SHP77 treated with DMSO at 0.1 percent for 48 hours (cell line): ENCODE data around the gene ASGR2.
"Not testable (repeated sequence)": the region's sequence is repeated elsewhere in the genome, so short reads cannot be mapped to it uniquely, and the experiment has no call there.

ENCODE experiments used
- DNase-seq: peaks from one replicate; lab custom pipeline; 2025; lab: John Stamatoyannopoulos, UW

Gene ASGR2, protein sequence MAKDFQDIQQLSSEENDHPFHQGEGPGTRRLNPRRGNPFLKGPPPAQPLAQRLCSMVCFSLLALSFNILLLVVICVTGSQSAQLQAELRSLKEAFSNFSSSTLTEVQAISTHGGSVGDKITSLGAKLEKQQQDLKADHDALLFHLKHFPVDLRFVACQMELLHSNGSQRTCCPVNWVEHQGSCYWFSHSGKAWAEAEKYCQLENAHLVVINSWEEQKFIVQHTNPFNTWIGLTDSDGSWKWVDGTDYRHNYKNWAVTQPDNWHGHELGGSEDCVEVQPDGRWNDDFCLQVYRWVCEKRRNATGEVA

GRCh38 chr17:7114241-7114874 is at the start of gene ASGR2:
Gene ASGR2 (minus strand): TSS chr17:7114822. CDS start chr17:7114240, 582 bp downstream.
- no peak for DNase-seq

DNA sequence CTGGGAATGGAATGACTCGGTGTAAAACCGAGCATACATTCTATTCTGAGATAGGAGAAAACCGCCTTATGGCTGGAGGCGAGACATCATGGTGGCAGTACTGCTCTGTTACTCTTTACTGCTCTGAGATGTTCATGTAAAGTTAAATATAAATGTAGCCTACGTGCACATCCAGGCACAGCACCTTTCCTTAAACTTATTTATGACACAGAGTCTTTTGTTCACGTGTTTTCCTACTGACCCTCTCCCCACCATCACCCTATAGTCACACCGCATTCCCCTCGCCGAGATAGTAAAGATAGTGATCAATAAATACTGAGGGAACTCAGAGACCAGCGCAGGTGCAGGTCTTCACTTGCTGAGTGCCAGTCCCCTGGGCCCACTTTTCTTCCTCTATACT is 44.9 kb upstream of the ASGR2 start:
- DNase-seq, result not testable (repeated sequence)

DNA sequence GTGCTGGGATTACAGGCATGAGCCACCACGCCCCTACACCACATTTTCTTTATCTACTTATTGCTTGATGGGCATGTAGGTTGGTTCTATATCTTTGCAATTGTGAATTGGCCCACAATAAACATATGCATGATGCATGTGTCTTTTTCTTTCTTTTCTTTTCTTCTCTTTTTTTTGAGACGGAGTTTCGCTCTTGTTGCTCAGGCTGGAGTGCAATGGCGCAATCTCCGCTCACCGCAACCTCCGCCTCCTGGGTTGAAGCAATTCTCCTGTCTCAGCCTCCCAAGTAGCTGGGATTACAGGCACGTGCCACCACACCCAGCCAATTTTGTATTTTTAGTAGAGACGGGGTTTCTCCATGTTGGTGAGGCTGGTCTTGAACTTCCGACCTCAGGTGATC is 43.8 kb upstream of the ASGR2 start:
- not testable (repeated sequence) for DNase-seq

- DNase-seq, result no peak
Measured at GRCh38 chr17:7156342-7156940, 41.8 kb upstream of the ASGR2 start.

- no peak for DNase-seq
Measured at GRCh38 chr17:7147772-7148171, 33.1 kb upstream of the ASGR2 start.

DNA sequence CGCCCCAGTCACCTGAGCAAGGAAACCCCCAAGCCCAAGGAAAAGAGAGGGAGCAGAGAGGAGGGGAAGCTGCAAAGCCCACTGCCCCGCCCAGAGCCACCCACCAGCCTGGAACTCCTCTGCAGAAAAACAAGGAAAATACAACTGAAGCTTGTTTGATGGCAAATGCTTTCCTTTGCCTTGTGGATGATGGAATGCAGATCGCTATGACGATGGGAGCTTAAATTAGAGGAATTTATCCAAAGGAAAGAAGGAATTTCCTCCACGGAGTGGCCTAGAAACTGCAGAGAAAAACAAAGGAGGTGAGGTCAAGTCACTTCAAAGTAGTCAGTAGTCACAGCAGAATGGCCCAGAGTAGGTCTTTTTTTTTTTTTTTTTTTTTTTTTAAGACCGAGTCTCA is 31.5 kb upstream of the ASGR2 start:
- no peak for DNase-seq

DNA sequence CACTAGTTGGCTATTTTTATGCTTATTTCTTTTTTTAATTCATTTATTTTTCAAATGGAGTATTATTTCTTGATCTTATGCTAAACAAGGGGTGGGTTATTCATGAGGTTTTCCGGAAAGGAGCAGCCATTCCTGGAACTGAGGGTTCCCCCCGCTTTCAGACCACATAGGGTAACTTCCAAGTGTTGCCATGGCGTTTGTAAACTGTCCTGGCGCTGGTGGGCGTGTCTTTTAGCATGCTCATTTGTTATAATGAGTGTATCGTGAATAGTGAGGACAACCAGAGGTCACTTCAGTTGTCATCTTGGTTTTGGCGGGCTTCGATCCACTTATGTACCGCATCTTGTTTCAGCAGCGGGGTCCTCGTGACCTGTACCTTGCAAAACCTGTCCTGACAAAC is 29.6 kb upstream of the ASGR2 start:
- no peak for DNase-seq

GRCh38 chr17:7141824-7142223 is 27.2 kb upstream of the ASGR2 start:
- DNase-seq, result no peak

DNA sequence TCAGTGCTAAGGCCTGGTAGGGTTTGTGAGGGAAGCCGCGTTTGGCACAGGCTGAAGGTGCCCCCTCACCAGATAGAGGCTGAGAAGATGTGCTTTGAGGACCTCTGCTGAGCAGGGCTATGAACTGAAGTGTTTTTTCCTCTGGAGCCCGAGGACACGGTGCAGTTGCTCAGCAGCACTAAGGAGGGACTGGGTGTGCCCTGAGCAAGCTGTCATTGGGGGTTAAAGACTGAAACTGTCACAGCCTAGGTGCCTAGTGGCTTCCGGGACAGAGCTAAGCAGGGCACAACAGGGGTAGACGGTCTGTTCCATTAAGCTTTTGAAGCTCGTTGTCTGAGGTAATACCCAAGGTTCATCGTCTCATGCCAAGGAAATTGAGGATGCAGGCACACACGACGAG is 24.8 kb upstream of the ASGR2 start:
- no peak for DNase-seq

GRCh38 chr17:7138800-7139381 is 24.3 kb upstream of the ASGR2 start:
- no peak for DNase-seq

- no peak for DNase-seq
Measured at GRCh38 chr17:7137171-7137943, 22.7 kb upstream of the ASGR2 start.

DNA sequence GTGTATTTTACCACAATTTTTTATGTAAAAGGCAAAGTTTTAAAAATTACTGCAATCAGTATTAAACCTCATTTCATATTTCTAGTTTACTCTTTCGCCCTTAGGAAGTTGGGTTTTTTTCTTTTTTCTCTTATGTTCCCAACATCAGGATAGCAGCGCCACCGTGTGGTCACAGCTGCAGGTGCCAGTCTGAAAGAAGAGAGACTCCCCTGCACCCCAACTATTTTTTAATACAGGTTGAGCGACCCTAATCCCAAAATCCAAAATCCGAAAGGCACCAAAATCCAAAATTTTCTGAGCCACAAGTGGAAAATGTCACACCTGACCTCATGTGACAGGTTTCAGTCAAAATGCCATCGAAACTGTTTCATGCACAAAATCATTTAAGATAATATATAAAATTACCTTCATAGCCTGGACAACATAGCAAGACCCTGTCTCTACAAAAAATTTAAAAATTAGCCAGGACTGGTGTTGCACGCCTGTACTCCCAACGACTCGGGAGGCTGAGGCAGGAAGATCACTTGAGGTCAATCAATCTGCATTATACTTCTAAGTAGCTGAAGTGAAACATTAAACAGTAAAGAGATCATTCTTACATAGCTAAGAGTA is 21.8 kb upstream of the ASGR2 start:
- DNase-seq, result peak; percentile 17

GRCh38 chr17:7133916-7134315 is 19.3 kb upstream of the ASGR2 start:
- DNase-seq, result no peak

DNA sequence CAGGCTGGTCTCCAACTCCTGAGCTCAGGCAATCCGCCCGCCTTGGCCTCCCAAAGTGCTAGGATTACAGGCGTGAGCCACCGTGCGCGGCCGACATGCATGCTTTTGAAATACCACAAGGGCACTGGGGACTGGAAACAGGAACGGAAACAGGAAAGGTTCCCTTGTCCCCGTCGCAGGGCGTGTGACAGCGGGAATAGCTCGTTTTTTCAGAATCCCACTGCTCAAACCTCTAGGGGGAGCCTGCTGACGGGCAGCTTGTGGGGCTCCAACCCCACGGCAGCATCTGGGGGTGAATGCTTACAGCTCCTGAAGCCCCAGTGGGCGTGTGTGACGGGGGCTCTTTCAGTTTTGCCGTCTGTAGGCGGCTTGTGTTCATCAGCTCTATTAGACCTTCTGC is 18.8 kb upstream of the ASGR2 start:
- DNase-seq, result peak; percentile 4

GRCh38 chr17:7132511-7133094 is 18.0 kb upstream of the ASGR2 start:
- no peak for DNase-seq

DNA sequence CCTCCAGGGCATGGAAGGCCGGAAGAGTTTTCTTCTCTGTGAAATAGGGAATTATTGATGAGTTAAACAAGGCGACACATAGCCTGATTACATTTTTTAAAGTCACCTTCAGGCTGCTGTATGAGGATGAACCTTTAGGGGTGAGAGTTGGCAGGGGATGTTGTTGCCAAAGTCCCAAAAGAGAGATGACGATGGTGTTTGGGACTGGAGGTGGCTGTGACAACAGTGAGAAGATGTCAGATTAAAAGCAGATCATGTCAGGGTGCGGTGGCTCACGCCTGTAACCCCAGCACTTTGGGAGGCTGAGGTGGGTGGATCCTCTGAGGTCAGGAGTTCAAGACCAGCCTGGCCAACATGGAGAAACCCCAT is 16.8 kb upstream of the ASGR2 start:
- DNase-seq, result no peak

GRCh38 chr17:7130621-7131422 is 16.2 kb upstream of the ASGR2 start:
- no peak for DNase-seq

DNA sequence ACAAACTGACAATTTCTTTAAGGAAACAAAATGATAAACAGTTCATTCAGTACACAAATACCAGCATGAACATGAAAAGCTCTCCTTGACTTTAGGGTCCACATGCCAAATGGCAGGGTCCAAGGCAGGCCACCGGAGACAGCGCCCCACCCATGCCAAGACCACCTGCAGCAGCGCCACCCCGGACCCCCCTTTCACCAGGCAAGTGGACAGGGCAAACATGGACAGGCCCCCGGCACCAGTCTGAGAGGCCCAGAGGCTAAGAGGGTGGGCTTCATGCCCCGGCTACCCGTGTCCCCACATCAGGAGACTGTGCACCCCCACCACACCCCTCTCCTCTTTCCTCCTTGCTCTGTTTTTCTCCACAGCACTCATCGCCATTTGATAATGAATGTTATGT is 14.7 kb upstream of the ASGR2 start:
- no peak for DNase-seq

DNA sequence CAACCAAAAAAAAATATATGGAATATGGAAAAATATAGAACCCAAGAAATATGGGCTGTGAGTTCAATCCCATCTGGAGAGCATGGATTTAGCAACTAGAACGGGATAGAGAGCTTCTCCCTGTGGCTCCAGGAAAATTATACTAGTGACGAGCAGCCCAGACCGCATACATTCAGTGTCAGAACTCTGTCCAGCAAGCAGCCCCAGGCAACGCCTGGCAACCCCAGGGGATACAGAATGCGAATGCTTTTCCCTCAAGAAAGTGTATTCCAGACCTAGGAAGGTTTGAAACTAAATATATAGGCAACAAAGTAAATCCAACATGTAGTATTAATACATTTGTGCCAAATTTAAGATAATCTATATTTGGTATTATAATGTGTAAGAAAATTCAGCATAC is 13.5 kb upstream of the ASGR2 start:
- DNase-seq, result no peak

GRCh38 chr17:7127501-7127900 is 12.9 kb upstream of the ASGR2 start:
- not testable (repeated sequence) for DNase-seq

DNA sequence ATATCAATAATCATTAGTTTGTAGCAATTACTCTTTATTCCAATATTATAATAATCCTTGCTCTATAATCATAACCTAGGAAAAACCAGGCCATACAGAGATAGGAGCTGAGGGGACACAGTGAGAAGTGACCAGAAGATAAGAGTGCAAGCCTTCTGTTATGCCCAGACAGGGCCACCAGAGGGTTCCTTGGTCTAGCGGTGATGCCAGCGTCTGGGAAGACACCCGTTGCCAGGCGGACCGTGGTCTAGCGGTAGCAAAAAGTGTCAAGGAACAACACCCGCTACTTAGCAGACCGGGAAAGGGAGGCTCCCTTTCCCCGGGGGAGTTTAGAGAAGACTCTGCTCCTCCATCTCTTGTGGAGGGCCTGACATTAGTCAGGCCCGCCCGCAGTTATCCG is 11.8 kb upstream of the ASGR2 start:
- not testable (repeated sequence) for DNase-seq
